Raji (cell line): ENCODE measurements around the gene CHAMP1.

Experiments used
- POLR2A ChIP-seq: IDR thresholded peaks from 2 replicates; pipeline ENCODE4 v1.6.1; 2011; ENCODE audit warnings: low read depth, low read length, control low read depth; ENCODE audit not compliant: insufficient read depth

The CHAMP1 gene

DNA sequence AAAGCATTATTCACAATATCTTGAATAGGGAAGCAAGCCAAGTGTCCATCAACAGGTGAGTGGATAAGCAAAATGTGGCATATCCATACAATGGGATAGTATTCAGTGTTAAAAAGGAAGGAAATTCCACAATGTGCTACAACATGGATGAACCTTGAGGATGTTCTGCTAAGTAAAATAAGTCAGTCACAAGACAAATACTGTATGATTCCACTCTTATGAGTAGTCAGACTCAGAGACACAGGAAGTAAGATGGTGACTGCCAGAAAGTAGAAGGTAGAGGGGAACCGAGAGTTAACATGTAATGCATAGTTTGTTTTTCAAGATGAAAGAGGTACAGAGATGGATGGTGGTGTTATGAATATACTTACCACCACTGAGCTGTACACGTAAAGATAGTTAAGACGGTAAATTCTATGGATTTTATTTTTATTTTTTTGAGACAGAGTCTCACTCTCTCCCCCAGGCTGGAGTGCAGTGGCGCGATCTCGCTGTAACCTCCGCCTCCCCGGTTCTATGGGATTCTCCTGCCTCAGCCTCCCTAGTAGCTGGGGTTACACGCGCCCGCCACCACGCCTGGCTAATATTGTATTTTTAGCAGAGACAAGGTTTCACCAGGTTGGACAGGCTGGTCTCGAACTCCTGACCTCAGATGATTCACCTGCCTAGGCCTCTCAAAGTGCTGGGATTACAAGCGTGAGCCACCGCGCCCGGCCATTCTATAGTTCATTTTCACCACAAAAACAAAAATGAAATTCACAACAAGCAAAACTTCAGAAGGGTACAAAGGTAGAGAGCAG is 1.0 kb upstream of the CHAMP1 start:
- TF ChIP-seq POLR2A, result peak; percentile 52; the same call in 1 of the 2 replicates

DNA sequence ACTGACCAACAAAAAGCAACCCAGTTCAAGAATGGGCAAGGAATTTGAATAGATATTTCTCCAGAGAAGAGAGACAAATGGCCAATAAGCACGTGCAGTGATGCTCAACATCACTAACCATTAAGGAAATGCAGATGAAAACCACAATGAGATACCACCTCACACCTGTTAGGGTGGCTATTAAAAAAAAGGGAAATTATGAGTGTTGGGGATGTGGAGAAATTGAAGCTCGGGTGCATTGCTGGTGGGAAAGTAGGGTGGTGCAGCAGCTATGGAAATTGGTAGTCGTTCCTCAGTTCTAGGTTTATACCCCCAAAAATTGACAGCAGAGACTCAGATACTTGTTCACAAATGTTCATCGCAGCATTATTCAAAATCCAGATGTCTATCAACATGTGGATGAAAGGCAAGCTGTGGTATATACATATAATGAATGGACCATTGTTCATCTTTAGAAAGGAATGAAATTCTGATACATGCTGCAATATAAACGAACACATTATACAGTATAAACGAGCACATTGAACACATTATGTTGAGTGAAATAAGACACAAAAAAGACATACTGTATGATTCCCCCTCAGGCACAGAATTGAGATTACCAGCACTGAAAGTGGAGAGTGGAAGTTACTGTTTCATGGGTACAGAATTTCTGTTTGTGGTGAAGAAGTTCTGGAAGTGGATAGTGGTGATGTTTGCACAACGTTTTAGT is 927 bp downstream of the CHAMP1 start:
- TF ChIP-seq POLR2A, result no peak

DNA sequence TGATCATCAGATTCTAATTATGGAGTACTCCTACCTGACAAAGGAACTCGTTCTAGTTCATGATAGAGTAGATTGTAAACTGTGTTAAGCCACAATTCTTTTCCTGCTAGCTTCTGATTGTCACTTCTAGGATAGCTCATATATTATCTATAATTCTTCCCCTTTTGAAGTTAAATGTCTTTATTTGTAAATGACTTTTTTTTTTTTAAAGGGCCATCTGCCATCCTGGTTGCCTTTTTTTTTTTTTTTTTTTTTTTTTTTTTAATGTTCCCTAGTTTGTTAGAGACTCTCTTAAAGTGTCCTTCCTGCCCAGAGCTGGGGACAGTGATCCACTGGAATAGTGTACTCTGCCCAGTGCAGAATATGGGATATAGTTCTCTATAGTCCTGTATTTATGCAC is 4.3 kb downstream of the CHAMP1 start:
- TF ChIP-seq POLR2A, result no peak

GRCh38 chr13:114319441-114319913 is 5.2 kb downstream of the CHAMP1 start:
- no peak for TF ChIP-seq POLR2A

DNA sequence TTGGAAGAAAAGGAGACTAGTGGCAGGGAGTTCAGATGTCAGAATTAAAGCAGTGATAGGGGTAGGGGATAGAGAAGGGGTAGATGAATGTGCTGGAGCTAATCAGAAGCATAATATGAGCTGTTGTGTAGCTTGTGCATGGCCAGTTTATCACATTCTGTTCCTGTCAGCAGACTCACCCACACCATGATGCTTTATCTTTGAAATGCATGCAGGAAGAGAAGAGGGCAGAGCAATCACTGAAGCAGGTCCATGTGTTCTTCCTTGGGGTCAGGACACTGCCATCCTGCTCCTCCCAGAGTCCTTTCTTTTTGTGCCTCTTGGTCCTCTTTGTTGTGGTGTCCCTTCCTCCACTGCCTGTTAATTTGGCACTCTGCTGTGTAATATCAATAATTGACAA is 5.8 kb downstream of the CHAMP1 start:
- TF ChIP-seq POLR2A, result no peak

- TF ChIP-seq POLR2A, result no peak
Measured at GRCh38 chr13:114321256-114321655, 7.0 kb downstream of the CHAMP1 start.

DNA sequence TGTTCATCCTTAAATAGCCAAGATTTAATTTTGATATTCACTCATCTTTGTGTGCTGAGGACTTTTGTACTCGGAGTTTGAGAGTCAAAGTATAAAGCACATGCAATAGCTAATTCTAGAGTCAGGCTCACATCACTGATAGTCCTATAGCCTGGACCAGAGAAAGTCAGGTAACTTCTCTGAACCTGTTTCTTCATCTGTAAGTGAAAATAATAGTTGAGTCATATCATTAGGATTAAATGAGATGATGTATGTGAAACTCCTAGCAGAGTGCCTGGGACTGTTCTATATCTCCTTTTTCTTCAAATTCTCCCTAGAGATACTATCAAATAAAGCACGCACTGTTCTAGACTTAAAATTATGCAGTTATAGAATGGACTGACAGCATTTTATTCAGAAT is 9.0 kb downstream of the CHAMP1 start:
- no peak for TF ChIP-seq POLR2A

GRCh38 chr13:114324334-114324733 is 10.0 kb downstream of the CHAMP1 start:
- no peak for TF ChIP-seq POLR2A

DNA sequence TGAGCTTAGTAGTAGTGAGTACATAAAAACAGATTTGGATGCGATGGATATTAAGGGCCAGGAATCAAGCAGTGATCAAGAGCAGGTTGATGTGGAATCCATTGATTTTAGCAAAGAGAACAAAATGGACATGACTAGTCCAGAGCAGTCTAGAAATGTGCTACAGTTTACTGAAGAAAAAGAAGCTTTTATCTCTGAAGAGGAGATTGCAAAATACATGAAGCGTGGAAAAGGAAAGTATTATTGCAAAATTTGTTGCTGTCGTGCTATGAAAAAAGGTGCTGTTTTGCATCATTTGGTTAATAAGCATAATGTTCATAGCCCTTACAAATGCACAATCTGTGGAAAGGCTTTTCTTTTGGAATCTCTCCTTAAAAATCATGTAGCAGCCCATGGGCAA is 11.4 kb downstream of the CHAMP1 start:
- no peak for TF ChIP-seq POLR2A

DNA sequence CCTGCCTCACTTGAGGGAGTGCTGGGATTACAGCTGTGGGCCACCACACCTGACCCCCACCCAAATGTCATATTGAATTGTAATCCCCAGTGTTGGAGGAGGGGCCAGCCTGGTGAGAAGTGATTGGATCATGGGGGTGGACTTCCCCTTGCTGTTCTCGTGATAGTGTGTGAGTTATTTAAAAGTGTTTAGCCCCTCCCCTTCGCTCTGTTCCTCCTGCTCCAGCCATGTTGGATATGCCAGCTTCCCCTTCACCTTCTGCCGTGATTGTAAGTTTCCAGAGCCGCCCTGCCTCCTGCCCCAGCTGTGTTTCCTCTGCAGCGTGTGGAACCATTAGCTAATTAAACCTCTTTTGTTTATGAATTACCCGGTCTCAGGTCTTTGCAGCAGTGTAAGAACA is 13.7 kb downstream of the CHAMP1 start:
- no peak for TF ChIP-seq POLR2A

DNA sequence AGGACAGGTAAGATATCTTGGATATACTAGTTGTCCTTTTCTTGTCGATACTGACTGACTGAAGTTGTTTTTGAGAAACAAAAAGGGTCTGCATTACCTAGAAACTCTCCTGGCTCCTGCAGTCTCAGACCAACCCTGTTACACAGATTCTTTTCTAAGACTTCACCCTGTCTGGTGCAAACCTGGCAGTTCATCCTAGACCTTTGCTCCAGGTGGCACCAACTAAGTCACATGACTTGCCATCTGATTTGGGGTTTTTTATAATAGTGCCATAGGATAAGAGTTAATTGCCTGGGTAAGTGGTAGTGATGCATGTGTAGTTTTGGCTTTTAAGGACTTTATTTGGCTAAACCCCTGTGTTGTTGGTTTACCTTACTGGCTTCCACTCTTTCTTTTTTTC is 14.3 kb downstream of the CHAMP1 start:
- TF ChIP-seq POLR2A, result no peak

- no peak for TF ChIP-seq POLR2A
Measured at GRCh38 chr13:114330086-114330485, 15.8 kb downstream of the CHAMP1 start.

GRCh38 chr13:114334305-114335053 is 20.2 kb downstream of the CHAMP1 start:
- no peak for TF ChIP-seq POLR2A

GRCh38 chr13:114338959-114339358 is 24.7 kb downstream of the CHAMP1 start:
- no peak for TF ChIP-seq POLR2A

DNA sequence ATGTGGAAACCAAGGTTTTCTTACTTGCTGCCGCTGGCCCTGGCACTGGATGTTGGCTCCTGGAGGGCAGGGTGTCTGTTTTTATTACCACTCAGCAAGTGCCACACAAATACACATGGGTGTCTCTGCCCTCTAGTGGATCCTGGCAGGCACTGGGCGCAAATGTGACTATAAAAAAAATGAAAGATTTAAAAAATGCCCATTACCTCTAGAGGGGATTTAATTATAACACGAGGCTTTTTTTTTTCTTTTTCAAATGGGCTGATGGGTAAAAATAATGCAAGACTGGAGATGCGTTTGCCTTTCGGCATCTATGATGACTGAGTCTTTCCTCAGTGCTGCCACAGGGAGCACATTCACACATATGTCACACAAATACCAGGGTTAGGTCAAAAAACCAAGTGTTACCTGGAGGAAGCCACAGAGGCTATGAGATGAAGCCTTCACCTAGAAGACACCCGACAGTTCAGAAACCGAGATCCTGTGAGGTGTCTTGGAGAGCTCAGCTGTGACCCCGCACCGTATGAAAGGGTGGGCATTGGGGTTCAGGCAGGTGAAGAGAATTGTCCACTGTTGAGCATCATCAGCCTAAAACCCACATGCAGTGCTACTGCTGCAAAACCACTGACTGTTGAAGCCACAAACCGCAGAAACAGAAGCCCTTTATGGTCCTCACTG is 25.7 kb downstream of the CHAMP1 start:
- no peak; the same call in 1 of the 2 replicates for TF ChIP-seq POLR2A
